Tibial artery (tissue), 4 donors: ENCODE data around the gene HSPB9.

Source experiments
- DNase-seq, 2 donors: peaks; one replicate each; pipeline ENCODE4 v3.0.0-alpha.2; 2019
- H3K27ac ChIP-seq, 2 donors: fragments of 200-600 bp; sonication (generic) in 1 of 2; 1 replicate in 1 of 2; 2 replicates in 1 of 2; pipeline ENCODE4 v1.5.1; 2018 to 2019; ENCODE audit warnings: mild to moderate bottlenecking in 1 of 2
- H3K27me3 ChIP-seq, 2 donors: fragments of 200-600 bp; sonication (generic) in 1 of 2; one replicate each; pipeline versions ENCODE4 v1.5.1 to v1.6.0; 2016 to 2019
- H3K36me3 ChIP-seq, 3 donors: fragments of 200-600 bp; sonication (generic) in 2 of 3; one replicate each; pipeline ENCODE4 v1.5.1; 2016 to 2019; ENCODE audit warnings: mild to moderate bottlenecking in 2 of 3
- H3K4me1 ChIP-seq, 4 donors: fragments of 200-600 bp; sonication (generic) in 2 of 4; 1 replicate in 3 of 4; 2 replicates in 1 of 4; pipeline ENCODE4 v1.5.1; 2016 to 2019
- H3K4me3 ChIP-seq, 2 donors: fragments of 200-600 bp; sonication (generic) in 1 of 2; 1 replicate in 1 of 2; 2 replicates in 1 of 2; pipeline ENCODE4 v1.5.1; 2018 to 2019; ENCODE audit warnings: mild to moderate bottlenecking in 2 of 2
- H3K9me3 ChIP-seq, 3 donors: fragments of 200-600 bp; sonication (generic) in 1 of 3; one replicate each; pipeline ENCODE4 v1.5.1; 2016 to 2019
- intact Hi-C: fragments of 100-400 bp; cut with DNase I; formaldehyde crosslinking; loops from one replicate; pipeline ENCODE4 v1.15.0; 2023; ENCODE audit warnings: low total_unique reads
- TF ChIP-seq, protein P1 (sequence below), 2 experiments: fragments of 200-600 bp in 1 of 2; fragments of 450-650 bp in 1 of 2; IDR thresholded peaks; one replicate each; pipeline ENCODE4 v1.5.1; 2017 to 2019; ENCODE audit warnings: antibody characterized with exemption in 2 of 2, mild to moderate bottlenecking in 1 of 2, moderate library complexity in 1 of 2

The HSPB9 gene

DNA sequence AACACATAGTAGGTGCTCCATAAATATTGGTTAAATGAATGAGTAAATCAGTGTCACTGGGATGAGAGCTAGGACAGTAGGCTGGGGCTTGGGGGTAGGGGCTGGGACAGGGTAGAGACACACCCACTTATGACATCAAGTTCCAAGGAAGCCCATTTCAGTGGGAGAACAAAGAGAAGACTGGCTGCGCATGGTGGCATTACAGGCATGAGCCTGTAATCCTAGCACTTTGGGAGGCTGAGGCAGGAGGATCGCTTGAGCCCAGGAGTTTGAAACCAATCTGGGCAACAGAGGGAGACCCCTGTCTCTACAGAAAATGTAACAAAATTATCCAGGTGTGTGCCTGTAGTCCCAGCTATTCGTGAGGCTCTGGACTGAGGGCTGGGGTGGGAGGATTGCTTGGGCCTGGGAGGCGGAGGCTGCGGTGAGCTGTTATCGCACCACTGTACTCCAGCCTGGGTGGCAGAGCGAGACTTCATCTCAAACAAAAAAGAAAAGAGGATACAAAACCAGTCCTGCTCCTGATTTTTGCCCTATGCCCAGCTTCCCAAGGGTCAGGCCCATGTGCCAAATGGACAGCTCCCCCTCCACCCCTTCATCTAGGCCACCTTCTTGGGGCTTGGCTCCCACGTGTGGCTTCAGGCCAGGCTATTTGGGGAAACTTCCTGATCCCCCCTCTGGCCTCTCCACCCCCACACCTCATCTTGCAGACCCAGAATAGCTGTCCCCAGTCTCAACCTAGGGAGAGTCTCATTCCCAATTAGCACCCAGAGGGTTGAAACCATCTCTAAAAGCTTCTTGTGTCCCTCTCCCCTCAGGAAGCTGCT lies 31.4 kb upstream of the HSPB9 start:
- no peak overlapping the region for H3K4me3 ChIP-seq
- TF ChIP-seq, protein P1, sequence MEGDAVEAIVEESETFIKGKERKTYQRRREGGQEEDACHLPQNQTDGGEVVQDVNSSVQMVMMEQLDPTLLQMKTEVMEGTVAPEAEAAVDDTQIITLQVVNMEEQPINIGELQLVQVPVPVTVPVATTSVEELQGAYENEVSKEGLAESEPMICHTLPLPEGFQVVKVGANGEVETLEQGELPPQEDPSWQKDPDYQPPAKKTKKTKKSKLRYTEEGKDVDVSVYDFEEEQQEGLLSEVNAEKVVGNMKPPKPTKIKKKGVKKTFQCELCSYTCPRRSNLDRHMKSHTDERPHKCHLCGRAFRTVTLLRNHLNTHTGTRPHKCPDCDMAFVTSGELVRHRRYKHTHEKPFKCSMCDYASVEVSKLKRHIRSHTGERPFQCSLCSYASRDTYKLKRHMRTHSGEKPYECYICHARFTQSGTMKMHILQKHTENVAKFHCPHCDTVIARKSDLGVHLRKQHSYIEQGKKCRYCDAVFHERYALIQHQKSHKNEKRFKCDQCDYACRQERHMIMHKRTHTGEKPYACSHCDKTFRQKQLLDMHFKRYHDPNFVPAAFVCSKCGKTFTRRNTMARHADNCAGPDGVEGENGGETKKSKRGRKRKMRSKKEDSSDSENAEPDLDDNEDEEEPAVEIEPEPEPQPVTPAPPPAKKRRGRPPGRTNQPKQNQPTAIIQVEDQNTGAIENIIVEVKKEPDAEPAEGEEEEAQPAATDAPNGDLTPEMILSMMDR (IDR thresholded peaks at IDR 0.05) = no peak
- no peaks in the 10 kb centered on the region for H3K4me1 ChIP-seq
- no peaks in the 10 kb centered on the region for H3K36me3 ChIP-seq
- intact Hi-C loops = no loop called here
- H3K27ac ChIP-seq = no peak overlapping the region
- H3K9me3 ChIP-seq = no peaks in the 10 kb centered on the region
- no peak for DNase-seq
- H3K27me3 ChIP-seq = peaks cover 0 to 56% of the 10 kb centered on the region in 2 donors

DNA sequence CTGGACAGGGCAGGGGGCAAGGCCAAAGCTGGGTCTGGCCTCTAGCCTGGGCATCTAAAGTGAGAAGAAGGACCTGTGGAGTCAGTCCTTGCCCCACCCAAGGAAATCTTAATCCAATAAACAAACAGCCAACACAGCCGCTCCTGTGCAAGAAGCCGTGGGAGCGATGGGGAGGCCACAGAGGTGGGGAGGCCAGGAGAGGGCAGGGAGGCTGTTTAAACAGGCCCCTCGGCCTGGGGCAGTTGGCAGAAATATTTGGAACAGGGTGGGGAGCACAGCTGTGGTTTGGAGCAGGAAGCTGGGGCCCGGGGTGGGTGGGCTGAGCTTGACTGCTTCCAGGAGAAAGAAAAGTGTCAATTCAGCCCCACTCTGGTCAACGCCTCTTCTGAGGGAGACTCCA lies 29.7 kb upstream of the HSPB9 start:
- Histone ChIP-seq H3K27ac (no peak overlapping the region), H3K9me3 (no peaks in the 10 kb centered on the region), H3K4me3 (no peak overlapping the region), H3K36me3 (no peaks in the 10 kb centered on the region), H3K4me1 (peaks cover 0 to 4% (median under 1%) of the 10 kb centered on the region in 4 donors), H3K27me3 (peaks cover 0 to 61% of the 10 kb centered on the region in 2 donors)
- TF ChIP-seq, protein P1 (IDR thresholded peaks at IDR 0.05) = no peak
- DNase-seq = no peak
- intact Hi-C loops = no loop called here

DNA sequence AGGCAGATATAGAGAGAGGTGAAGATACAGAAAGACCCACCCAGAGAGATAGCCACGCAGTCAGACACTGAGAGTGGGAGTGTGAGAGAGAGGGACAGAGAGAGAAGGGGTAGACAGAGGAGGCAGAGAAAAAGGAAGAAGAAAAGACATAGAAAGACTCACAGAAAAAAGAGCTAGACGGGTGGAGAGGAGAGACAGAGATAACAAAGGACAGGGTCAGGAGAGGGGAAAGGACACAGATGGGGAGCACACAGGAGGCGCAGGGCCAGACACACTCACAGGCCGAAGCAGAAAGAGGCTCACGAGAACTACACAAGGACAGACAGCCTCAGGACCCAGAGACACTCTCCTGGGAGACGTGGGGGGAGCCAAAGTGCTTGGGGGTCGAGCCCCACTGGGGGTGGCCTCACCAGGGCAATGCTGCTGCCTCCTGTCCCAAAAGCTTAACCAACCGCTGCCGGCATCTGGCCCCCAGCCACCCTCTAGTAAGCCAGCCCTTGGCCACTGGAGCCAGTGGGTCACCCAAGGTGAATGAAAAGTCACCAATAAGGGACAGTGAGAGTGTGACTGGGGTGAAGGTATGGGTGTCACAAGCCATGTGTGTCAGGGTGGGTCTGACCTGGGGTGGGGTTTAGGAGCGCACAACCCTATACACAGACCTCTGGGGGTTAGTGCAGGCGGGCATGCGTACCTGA lies 28.1 kb upstream of the HSPB9 start:
- H3K27ac ChIP-seq = no peak overlapping the region
- H3K36me3 ChIP-seq = no peaks in the 10 kb centered on the region
- intact Hi-C loops = no loop called here
- DNase-seq = no peak
- peaks cover 0 to 12% (median 4%) of the 10 kb centered on the region in 4 donors for H3K4me1 ChIP-seq
- TF ChIP-seq, protein P1 (IDR thresholded peaks at IDR 0.05) = no peak
- peaks cover 0 to 54% of the 10 kb centered on the region in 2 donors for H3K27me3 ChIP-seq
- H3K9me3 ChIP-seq = no peaks in the 10 kb centered on the region
- H3K4me3 ChIP-seq = no peak overlapping the region

DNA sequence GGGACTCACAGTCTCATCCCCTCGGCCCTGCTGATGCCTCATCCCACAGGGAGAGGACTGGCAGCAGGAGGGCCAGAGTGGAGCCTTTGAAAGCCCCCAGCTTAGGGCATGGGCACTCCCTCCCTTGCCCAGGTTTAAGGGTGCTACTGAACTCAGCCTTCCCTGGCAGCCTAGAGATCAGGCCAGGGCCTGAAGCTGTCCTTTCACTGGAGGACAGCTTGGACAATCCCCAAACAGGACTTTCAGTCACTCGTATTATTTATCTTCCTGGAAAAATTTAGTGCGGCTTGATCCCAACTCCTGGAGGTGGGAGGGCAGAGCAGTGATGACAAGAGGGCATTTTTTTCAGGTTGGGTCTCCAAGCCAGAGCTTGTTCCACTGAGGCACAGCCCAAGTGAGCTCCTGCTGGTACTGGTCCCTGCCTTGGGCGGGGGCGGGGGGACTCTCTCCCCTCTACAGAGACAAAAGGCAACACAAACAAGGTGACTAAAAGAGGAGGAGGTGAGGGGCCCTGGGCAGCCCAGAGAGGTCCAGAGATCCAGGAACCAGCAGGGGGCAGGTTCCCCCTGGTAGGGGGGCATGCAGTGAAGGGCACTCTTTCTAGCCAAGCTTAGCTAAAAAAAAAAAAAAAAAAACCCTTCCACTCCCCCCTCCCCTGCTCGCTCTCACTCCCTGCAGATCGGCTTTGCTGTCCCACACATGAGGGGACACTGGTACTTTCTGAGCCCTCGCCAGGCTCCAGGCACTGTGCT lies 26.1 kb upstream of the HSPB9 start:
- H3K36me3 ChIP-seq = peaks cover 0 to under 1% (median 0%) of the 10 kb centered on the region in 3 donors
- H3K4me3 ChIP-seq = no peak overlapping the region
- no peak overlapping the region for H3K27ac ChIP-seq
- H3K27me3 ChIP-seq = peaks cover 0 to 44% of the 10 kb centered on the region in 2 donors
- intact Hi-C loops = no loop called here
- peaks cover 0 to 12% (median 5%) of the 10 kb centered on the region in 4 donors for H3K4me1 ChIP-seq
- DNase-seq = no peak
- H3K9me3 ChIP-seq = no peaks in the 10 kb centered on the region
- TF ChIP-seq, protein P1 (IDR thresholded peaks at IDR 0.05) = no peak
